GM04503 (cell line): ENCODE measurements around the gene IQCN.

Experiments
- DNase-seq: peaks from one replicate; pipeline ENCODE4 v3.0.0-alpha.2; 2012; ENCODE audit warnings: low read depth

The IQCN gene

DNA sequence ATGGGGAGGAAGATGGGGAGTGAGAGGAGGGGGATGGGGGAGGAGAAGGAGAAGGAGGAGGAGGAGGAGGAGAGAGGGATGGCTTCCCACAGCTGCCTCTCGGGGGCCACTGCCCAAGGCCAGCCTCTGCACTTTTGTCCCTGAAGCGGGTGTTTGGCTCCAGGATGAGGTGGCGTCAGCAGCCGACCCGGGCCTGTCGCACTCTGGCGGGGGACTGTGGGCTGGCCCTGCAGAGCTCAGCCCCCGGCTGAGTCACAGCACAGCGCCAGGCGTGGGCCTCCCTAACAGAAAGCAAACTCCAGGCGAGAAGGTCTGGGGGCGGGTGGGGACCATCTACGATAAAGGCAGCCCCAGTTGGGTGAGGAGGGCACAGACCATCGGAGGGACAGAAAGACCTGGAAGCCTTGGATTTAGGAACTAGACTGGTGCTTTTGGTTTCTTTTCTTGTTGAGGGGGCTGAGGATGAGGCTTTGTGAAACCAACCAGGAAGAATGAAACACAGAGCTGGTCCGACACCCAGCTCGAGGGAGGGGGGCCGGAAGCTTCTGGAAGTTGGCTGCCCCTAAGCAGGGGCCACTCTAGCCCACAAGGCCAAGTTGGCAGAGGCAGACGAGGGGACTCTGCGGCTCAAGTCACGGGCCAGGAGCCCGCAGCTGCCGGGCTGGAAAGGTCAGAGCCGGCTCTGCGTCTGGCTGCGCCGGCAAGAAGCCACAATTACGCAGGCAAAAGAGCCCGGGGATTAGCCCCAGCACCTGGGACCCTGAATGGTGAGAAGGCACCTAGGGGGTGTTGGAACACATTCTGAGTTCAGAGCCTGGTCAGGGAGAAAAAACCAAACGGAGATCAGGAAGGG lies 30.4 kb upstream of the IQCN start:
- no peak for DNase-seq

GRCh38 chr19:18304208-18304457 lies 29.9 kb upstream of the IQCN start:
- no peak for DNase-seq

DNA sequence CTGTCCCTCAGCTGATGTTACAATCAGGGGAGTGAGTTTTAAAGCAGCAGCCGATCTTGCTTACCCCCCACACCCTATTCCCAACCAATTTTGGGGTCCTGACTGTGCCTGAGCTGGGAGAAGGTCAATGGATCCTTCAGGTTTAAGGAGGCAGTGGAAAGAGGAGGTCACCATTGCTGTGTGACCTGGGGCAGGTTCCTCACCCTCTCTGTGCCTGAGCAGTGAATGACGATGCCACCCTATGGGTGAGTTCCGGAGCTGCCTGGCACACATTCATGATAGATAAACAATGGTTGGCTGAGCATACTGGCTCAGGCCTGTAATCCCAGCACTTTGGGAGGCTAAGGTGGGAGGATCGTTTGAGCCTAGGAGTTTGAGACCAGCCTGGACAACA lies 27.5 kb upstream of the IQCN start:
- no peak for DNase-seq

- DNase-seq, result no peak
Observed at GRCh38 chr19:18300930-18301717, 26.9 kb upstream of the IQCN start.

DNA sequence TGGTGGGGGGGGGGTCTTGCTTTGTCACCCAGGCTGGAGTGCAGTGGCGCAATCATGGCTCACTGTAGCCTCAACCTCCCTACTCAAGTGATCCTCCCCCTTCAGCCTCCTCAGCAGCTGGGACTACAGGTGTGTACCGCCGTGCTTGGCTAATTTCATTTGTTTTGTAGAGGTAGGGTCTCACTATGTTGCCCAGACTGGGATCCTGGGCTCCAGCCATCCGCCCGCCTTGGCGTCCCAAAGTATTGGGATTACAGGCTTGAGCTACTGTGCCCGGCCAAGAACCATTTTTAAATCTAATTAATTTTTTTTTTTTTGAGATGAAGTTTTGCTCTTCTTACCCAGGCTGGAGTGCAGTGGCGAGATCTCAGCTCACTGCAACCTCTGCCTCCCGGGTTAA lies 25.4 kb upstream of the IQCN start:
- no peak for DNase-seq

DNA sequence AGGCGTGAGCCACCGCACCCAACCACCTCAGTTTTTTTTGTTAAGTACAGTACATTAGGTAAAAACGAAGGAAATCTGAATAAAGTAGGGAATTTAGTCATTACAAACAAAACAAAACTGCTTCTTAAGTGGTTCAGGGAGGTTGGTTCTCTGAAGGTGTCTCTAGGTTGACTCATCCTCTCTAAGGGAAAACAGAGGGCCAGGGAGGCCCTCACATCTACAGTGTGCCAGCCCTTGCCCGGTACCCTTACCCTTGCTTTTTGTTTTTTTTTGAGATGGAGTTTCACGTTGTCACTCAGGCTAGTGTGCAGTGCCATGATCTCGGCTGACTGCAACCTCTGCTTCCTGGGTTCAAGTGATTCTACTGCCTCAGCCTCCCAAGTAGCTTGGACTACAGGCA lies 24.3 kb upstream of the IQCN start:
- no peak for DNase-seq

DNA sequence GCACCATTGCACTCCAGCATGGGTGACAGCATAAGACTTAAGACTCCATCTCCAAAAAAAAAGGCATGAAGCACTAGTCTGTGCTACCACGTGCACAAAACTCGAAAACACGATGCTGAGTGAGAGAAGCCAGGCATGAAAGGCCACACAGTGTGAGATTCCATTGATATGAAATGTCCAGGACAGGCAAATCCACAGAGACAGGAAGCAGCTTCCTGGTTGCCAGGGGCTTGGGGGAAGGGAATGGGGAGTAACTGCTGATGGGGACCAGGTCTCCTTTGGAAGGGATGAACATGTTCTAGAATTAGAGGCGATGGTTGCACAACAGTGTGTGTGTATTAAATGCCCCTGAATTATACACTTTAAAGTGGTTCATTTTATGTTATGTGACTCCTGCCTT lies 23.1 kb upstream of the IQCN start:
- no peak for DNase-seq

GRCh38 chr19:18295034-18295451 lies 20.8 kb upstream of the IQCN start:
- DNase-seq, result no peak

DNA sequence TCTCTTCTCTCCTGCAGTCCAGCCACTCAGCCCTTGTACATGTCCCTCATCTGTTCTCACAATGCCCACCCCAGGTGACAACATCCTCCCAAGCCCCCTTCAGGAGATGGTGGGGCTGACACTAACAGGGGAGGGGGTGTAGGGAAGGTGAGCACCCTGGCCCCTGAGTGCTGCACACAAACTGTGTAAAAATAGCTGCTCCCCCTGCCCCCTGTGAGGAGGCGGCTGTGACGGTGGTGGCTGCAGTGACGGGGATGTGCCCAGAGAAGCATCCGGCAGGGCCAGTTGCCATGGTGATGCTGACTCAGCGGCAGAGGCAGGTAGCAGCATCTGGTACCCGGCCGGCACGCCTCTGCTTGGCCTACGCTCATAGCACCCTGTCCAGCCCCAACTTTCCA lies 20.2 kb upstream of the IQCN start:
- DNase-seq, result no peak

DNA sequence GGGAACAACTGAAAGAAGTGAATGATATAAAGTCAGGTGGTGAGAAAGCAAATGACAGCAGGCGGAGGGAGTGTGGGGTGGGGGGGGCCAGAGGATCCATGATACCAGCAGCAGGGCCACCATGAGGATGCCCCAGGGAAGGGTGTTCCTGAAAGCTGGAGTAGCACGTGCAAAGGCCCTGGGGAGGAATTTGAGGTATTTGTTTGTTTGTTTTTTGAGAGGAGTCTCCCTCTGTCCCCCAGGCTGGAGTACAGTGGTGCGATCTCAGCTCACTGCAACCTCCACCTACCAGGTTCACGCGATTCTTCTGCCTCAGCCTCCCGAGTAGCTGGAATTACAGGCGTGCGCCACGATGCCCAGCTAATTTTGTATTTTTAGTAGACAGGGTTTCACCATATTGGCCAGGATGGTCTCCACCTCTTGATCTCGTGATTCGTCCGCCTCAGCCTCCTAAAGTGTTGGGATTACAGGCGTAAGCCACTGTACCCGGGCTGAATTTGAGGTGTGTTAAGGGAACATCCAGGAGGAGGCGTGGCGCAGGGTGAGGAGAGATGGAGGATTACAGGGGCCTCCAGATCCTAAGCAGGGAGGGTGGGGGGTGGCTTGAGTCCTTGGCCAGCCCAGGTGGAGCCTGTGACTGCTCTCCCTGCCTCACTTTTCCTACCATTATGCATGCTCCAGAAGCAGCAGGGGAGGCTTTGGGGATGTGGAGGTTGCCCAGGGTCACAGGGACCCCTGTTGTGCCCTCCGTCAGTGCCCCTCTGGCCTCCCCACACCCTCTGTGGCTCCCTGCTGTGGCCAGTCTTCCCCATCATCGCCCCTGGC lies 19.6 kb upstream of the IQCN start:
- DNase-seq, result no peak

DNA sequence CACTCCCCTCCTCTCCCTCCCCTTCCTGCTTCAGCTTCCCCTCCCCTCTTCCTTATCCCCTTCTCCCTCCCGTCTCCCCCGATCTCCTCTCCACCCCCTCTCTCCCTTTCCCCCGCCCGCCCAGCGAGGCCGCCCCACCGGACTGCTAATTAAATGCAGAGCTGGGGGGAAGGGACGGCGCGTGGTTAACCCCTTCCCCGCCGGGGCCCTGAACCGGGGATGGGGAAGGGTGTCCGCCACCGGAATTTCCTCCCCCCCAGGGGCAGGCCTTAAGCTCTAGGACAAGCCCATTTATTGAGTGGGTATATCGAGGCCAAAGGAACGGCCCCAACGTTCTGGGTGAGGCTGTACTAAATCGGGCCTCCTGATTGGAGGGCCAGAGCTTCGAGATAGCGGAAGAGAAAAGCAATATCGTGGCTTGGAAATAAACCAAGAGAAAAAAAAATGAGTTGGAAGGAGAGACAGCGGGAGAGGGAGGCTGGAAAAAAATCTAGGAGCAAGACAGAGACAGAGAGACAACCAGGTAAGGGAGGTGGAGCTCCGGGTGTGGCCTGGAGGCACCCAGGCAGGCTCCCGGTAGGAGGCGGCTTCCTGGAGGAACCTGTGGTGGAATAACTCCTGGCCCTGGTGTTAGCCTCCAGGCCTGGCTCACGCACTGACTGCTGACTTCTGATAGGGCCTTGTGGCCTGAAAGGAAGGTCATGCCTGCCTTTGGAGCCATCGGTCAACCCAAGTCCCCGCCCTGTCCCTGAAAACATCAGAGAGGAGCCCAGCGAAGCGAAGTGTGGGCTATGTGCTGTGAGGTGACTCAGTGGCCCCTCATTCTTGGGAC lies 18.8 kb upstream of the IQCN start:
- no peak for DNase-seq

- no peak for DNase-seq
Observed at GRCh38 chr19:18292462-18292809, 18.2 kb upstream of the IQCN start.

DNA sequence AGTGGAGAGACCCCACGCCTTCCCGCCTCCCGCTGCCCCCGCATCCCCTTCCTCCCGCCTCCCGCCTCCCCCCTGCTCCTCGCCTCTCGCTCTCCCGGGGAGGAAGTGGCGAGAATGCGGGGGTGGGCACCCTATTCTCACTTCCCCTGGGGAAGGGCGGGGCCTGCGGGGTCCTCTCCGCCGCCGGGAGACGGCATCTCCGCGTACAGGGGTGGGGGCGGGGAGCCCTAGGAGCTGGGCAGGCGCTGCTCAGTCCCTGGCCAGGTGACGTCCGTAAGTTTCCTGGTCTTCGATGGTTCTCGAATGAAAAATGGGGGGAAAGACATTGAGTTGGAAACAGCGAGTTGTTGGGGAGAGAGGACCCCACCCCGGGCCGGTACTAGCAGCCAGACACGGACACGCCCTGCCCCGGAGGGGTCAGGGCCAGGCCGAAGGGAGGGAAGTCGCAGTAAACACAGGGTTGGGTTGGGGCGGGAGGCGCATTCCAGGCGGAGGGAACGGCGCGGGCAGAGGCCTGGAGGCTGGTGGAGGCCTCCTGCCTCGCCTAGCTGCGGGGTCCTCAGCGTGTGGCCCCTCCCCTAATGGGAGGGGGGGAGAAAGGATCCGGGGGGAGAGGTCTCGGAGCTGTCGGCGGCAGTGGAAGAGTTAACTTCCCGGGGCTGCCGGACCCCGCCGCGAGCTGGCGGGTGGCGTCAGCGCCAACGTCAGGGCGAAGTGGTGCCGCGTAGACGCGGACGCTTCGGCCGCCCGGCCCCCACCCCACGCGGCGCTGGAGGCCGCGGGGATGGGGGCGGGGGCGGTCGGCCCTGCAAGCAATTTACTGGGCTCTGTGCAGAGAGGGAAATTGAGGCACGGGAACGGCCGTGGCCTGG lies 17.6 kb upstream of the IQCN start:
- DNase-seq, result no peak

DNA sequence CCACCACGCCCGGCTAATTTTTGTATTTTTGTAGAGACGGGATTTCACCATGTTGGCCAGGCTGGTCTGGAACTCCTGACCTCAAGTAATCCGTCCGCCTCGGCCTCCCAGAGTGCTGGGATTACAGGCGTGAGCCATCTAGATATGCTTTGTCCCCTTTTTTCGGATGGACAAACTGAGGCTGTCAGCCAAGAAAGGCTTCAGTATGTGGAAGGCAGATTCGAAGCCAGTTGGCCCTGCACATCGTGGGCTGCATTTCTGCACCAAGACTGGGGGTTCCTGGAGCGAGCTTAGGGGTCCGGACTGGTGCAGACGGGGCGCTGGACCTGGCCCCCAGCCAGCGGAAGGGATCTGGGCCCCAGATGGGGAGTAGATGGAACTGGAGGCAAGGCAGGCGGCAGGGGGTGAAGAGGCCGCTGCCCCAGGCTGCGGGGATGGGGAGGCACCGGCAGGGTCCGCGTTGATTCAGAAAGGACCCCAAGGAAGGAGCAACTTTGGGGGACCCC lies 16.8 kb upstream of the IQCN start:
- no peak for DNase-seq

- no peak for DNase-seq
Observed at GRCh38 chr19:18290302-18291018, 16.2 kb upstream of the IQCN start.

DNA sequence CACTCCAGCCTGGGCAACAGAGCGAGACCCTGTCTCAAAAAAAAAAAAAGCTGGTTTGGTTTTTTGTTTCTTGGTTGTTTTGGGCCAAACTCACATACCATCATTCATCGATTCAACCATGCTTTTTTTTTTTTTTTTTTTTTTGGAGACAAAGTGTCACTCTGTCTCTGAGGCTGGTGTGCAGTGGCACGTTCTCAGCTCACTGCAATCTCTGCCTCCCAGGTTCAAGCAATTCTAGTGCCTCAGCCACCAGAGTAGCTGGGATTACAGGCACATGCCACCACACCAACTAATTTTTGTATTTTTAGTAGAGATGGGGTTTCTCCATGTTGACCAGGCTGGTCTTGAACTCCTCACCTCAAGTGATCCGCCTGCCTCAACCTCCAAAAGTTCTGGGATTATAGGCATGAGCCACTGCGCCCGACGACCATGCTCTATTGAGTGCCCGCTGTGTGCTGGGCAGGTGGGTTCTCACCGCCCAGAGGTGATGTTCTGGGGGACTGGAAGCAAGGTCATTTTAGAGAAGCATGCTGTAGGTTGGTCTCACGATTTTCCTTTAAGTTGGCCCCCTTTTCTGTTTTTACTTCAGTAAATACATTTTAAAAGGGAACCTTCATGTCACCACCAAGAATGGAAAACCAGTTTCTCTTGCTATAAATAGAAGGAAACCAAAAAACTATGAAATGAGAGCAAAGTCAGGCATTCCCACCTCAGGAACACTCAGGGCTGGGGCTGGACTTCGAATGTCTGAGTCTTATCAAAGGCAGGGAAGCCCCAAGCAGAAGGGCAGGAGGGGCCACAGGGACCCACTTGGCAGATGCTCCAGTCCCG lies 15.4 kb upstream of the IQCN start:
- no peak for DNase-seq

GRCh38 chr19:18287836-18288772 lies 13.9 kb upstream of the IQCN start:
- DNase-seq, result no peak

DNA sequence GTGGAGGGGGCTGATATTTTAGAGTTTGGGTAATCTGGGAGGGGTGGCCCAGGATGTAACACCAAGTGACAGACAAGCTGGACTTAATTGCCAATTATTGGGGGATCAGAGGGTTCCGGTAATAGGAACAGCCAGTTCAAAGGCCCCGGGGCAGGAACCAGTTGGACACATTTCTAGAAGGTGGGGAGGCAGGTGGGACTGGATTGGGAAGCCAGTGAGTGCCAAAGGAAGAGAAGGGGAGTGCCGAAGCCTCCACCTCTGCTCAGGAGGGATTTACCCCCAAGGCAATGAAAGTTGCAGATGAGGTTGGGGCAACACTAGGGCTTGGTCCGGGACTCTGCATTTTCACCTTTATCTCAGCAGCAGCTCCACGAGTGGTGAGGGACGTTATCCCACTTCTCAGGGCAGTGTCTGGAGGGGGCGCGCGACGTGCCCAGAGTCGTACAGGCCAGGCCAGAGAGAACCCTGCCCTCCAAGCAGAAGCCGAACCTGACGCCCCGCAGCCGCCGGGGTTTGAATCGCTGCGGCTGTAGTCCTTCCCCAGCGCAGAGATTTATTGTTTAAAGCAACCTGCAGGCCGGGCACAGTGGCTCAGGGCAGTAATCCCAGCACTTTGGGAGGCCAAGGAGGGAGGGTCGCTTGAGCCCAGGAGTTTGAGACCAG lies 12.9 kb upstream of the IQCN start:
- DNase-seq, result no peak
